Gastroesophageal sphincter (tissue), 3 donors: ENCODE data around the gene SCAMP5.

Experiments used
- CTCF ChIP-seq, 4 experiments: fragments of 200-600 bp in 2 of 4; fragments of 450-650 bp in 2 of 4; sonication (generic) in 1 of 4; IDR thresholded peaks; one replicate each; pipeline ENCODE4 v1.5.1; 2017 to 2019; ENCODE audit warnings: antibody characterized with exemption in 4 of 4, mild to moderate bottlenecking in 2 of 4, moderate library complexity in 2 of 4
- POLR2A ChIP-seq, 2 donors: fragments of 450-650 bp; IDR thresholded peaks; one replicate each; pipeline ENCODE4 v1.6.1; 2017; ENCODE audit warnings: antibody characterized with exemption in 2 of 2, mild to moderate bottlenecking in 2 of 2, moderate library complexity in 1 of 2
- POLR2AphosphoS5 ChIP-seq: sonication (generic); formaldehyde crosslinking; IDR thresholded peaks from one replicate; pipeline ENCODE4 v1.6.1; 2017; ENCODE audit warnings: antibody characterized with exemption

GRCh38 chr15:75036212-75036616, 40.9 kb downstream of the SCAMP5 start:
- no peak for TF ChIP-seq CTCF (IDR thresholded peaks at IDR 0.05)
- TF ChIP-seq POLR2A (IDR thresholded peaks at IDR 0.05): no peak
- no peak for TF ChIP-seq POLR2AphosphoS5
